Right atrium auricular region (tissue), 2 donors: ENCODE results near the gene DMRT2. TPM values are rescaled to one million over a fixed set of nuclear protein-coding genes. Genes with fewer than 3 reads are reported as not detected.

Experiments used
- DNase-seq: peaks from one replicate; pipeline ENCODE4 v3.0.0-alpha.2; 2019; ENCODE audit warnings: low spot score
- H3K27ac ChIP-seq, 2 donors: fragments of 200-600 bp; sonication (generic); 1 replicate in 1 of 2; 2 replicates in 1 of 2; pipeline ENCODE4 v1.5.1; 2016 to 2019
- H3K27me3 ChIP-seq, 2 donors: fragments of 200-600 bp; sonication (generic); one replicate each; pipeline versions ENCODE4 v1.5.1 to v1.6.0; 2017 to 2019
- H3K36me3 ChIP-seq: fragments of 200-600 bp; sonication (generic); one replicate; pipeline ENCODE4 v1.5.1; 2016
- H3K4me1 ChIP-seq, 2 donors: fragments of 200-600 bp; sonication (generic); one replicate each; pipeline versions ENCODE4 v1.5.1 to v1.6.0; 2017 to 2019
- H3K4me3 ChIP-seq, 2 donors: fragments of 200-600 bp; sonication (generic); 1 replicate in 1 of 2; 2 replicates in 1 of 2; pipeline ENCODE4 v1.5.1; 2017 to 2019; ENCODE audit warnings: mild to moderate bottlenecking in 1 of 2, moderate library complexity in 1 of 2
- H3K9me3 ChIP-seq, 2 donors: fragments of 200-600 bp; sonication (generic); one replicate each; pipeline ENCODE4 v1.5.1; 2019
- total RNA-seq, 2 donors: library from RNA; depleted of rRNA; stranded (reverse); fragments of >200 nt; gene quantifications; one replicate each; pipeline ENCODE4 v1.1.0, GENCODE V29; 2016
- TF ChIP-seq, protein P1 (sequence below), 2 donors: fragments of 200-600 bp; sonication (generic); IDR thresholded peaks; one replicate each; pipeline ENCODE4 v1.5.1; 2019; ENCODE audit warnings: antibody characterized with exemption in 2 of 2

Gene DMRT2
- total RNA-seq, 2 donors from 2014 or later = not detected

DNA sequence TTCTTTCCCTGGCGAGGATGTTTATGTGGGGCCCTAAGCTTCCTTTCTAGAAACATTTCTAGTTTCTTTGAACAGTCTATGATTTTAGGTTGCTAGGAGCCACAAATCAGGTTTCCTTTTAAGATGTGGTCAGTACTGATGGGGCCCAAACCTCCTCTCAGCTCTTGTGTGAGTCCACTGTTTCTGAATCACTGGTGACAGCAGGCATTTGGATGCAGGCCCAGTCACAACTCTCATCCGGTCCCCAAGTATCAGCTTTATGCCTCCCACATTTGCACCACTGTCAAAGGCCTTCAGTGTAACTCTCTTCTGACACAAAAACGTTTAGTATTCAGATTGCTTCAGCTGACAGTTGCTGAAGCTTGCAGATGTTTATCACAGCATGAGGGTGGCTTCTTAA, 7.8 kb downstream of the DMRT2 start:
- Histone ChIP-seq H3K27ac (no peak overlapping the region), H3K4me1 (peaks cover 0 to 2% of the 10 kb centered on the region in 2 donors), H3K4me3 (no peak overlapping the region), H3K9me3 (no peaks in the 10 kb centered on the region), H3K27me3 (peaks cover 12 to 14% of the 10 kb centered on the region in 2 donors), H3K36me3 (no peaks in the 10 kb centered on the region)
- no peak for DNase-seq
- TF ChIP-seq, protein P1, sequence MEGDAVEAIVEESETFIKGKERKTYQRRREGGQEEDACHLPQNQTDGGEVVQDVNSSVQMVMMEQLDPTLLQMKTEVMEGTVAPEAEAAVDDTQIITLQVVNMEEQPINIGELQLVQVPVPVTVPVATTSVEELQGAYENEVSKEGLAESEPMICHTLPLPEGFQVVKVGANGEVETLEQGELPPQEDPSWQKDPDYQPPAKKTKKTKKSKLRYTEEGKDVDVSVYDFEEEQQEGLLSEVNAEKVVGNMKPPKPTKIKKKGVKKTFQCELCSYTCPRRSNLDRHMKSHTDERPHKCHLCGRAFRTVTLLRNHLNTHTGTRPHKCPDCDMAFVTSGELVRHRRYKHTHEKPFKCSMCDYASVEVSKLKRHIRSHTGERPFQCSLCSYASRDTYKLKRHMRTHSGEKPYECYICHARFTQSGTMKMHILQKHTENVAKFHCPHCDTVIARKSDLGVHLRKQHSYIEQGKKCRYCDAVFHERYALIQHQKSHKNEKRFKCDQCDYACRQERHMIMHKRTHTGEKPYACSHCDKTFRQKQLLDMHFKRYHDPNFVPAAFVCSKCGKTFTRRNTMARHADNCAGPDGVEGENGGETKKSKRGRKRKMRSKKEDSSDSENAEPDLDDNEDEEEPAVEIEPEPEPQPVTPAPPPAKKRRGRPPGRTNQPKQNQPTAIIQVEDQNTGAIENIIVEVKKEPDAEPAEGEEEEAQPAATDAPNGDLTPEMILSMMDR (IDR thresholded peaks at IDR 0.05) = no peak

DNA sequence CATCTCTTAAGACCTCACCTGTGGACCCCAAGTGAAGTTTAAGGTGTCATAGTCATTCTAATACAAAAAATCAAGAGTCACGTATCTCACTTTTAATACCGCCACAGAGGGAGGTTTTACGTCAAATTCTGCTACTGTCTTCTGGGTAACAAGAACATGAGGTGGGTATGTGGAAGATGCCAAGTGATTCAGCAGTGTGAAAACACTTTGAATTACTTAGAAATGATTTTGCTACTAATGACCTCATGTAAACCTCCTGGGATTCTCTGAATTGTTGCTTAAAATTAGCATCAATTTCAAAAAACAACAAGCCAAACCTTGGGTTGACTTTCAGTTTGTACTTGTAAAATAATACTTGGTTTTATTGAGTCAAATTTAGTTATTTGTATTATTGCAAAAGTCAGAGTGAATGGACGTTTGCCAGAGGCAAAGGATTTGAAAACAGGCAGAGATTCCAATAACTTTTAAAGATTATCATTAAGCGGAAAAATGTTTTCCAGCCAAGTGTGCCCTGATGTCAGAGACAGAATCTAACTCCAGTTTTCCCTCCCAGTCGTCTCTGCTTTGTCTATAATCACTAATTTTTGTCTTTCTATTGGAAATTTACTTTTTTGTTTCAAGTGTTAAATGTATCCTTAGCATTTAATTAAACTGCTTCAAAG, 8.8 kb downstream of the DMRT2 start:
- Histone ChIP-seq H3K4me1 (no peaks in the 10 kb centered on the region), H3K9me3 (no peaks in the 10 kb centered on the region), H3K36me3 (no peaks in the 10 kb centered on the region), H3K4me3 (no peak overlapping the region), H3K27ac (no peak overlapping the region), H3K27me3 (peaks cover 3 to 5% of the 10 kb centered on the region in 2 donors)
- TF ChIP-seq, protein P1 (IDR thresholded peaks at IDR 0.05) = no peak
- no peak for DNase-seq

DNA sequence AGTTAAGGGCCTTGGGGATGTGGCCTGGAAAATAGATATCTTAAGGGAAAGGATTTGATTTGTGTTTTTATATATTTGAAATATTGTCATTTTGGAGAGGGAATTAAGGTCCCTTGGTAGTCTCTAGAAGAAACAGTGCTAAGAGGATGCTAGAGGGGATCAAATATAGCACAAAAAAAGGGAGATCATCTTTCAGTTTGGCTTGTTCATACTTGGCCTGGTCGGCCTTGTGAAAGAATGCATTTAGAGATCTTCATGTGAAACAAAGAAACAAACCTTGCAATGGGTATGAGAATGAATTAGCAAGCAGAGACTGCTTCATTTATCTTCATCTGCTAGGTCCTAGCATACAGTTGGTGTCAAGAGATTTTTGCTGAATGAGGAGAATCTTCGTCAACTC, 15.0 kb downstream of the DMRT2 start:
- Histone ChIP-seq H3K4me3 (no peak overlapping the region), H3K27me3 (no peaks in the 10 kb centered on the region), H3K36me3 (no peaks in the 10 kb centered on the region), H3K9me3 (no peaks in the 10 kb centered on the region), H3K4me1 (no peaks in the 10 kb centered on the region), H3K27ac (no peak overlapping the region)
- no peak for DNase-seq
- TF ChIP-seq, protein P1 (IDR thresholded peaks at IDR 0.05) = no peak

DNA sequence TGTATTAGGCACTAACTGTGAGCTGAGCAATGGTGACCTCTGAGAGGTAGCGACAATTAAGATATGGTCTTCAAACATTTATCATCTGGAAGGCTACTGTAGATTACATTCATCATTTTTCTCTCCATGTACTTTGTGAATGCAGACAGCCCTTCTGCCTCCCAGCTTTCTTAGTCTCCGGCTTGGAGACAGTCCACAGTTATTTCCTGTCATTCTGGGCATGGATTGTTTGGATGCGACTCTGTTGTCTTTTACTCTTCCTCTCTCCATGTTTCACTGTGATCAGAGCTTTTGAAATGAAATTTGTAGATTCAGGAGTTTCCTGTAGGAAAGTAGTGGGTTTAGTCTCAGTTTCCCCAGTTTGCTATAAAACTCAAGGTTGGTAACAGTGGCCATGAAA, 20.5 kb downstream of the DMRT2 start:
- TF ChIP-seq, protein P1 (IDR thresholded peaks at IDR 0.05) = no peak
- Histone ChIP-seq H3K36me3 (no peaks in the 10 kb centered on the region), H3K9me3 (no peaks in the 10 kb centered on the region), H3K27ac (no peak overlapping the region), H3K4me1 (no peaks in the 10 kb centered on the region), H3K27me3 (no peaks in the 10 kb centered on the region), H3K4me3 (no peak overlapping the region)
- no peak for DNase-seq

DNA sequence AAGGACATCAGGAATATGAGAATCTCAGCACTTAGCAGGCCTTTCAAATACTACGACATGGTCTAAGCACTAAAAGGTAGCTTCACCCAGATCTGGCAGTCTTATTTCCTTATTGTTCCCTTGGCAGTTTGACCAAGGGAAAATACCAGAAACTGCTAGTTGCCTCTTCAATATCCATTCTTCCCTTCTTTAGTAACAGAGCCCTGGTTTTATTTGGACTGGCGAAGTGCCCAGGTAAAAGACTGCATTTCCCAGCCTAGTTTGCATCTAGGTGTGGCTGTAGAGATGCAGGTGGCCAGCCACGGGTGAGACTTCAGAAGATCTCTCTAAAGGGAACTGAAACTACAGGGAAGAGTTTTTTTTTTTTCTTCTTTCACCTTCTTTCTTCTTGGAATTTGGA, 21.6 kb downstream of the DMRT2 start:
- H3K4me1 ChIP-seq = no peaks in the 10 kb centered on the region
- H3K4me3 ChIP-seq = no peak overlapping the region
- TF ChIP-seq, protein P1 (IDR thresholded peaks at IDR 0.05) = no peak
- no peaks in the 10 kb centered on the region for H3K27me3 ChIP-seq
- no peaks in the 10 kb centered on the region for H3K36me3 ChIP-seq
- DNase-seq = no peak
- H3K27ac ChIP-seq = no peak overlapping the region
- H3K9me3 ChIP-seq = no peaks in the 10 kb centered on the region

DNA sequence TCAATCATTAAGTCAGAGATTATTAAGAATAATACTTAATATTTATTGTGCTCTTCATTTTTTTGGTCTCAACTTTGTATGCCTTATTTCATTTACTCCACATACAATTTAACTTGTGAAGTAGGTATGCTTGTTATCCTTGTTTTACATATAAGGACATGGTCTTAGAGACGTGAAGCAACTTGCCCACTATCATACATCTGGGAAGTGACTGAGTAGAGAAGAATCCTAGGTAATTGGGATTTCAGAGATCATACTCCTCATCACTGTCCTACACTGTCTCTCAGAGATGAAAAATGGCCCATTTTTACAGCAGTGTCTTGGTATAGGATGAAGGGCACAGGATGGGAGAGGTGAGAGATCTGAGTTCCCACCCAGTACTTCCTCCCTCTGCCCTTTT, 23.3 kb downstream of the DMRT2 start:
- Histone ChIP-seq H3K4me3 (no peak overlapping the region), H3K27ac (no peak overlapping the region), H3K36me3 (no peaks in the 10 kb centered on the region), H3K27me3 (no peaks in the 10 kb centered on the region), H3K4me1 (no peaks in the 10 kb centered on the region), H3K9me3 (no peaks in the 10 kb centered on the region)
- TF ChIP-seq, protein P1 (IDR thresholded peaks at IDR 0.05) = no peak
- DNase-seq = no peak
